ENCODE measurements around the gene STYXL1.
A peak's percentile ranks its signal among the peaks of the same experiment; 100 is the strongest.

The STYXL1 gene

GRCh38 chr7:75958802-75959543 lies 88.8 kb downstream of the STYXL1 start:
- no peaks in the 10 kb centered on the region for H3K27me3 ChIP-seq (replicated peaks; ENCODE audit: control insufficient read depth, insufficient read depth, low read length)
- no peak for DNase-seq (ENCODE audit: low read depth)
- H3K36me3 ChIP-seq (ENCODE audit: control insufficient read depth, insufficient read depth, low read length, severe bottlenecking) = peaks cover 75% of the 10 kb centered on the region
- no peak overlapping the region for H3K9ac ChIP-seq (ENCODE audit: low read length)
- peaks cover 26% of the 10 kb centered on the region for H3K4me1 ChIP-seq (ENCODE audit: control insufficient read depth, insufficient read depth, low read length)
- H3K4me3 ChIP-seq (ENCODE audit: low read length) = no peak overlapping the region
- no peaks in the 10 kb centered on the region for H3K9me3 ChIP-seq (ENCODE audit: control insufficient read depth, low read length)

- Histone ChIP-seq H3K9me3 (ENCODE audit: control insufficient read depth, low read length) (no peaks in the 10 kb centered on the region), H3K36me3 (ENCODE audit: control insufficient read depth, insufficient read depth, low read length, severe bottlenecking) (peaks cover 82% of the 10 kb centered on the region), H3K27me3 (replicated peaks; ENCODE audit: control insufficient read depth, insufficient read depth, low read length) (no peaks in the 10 kb centered on the region), H3K4me1 (ENCODE audit: control insufficient read depth, insufficient read depth, low read length) (peaks cover 10% of the 10 kb centered on the region), H3K4me3 (ENCODE audit: low read length) (no peak overlapping the region), H3K9ac (ENCODE audit: low read length) (no peak overlapping the region)
- DNase-seq (ENCODE audit: low read depth) = no peak
Observed at GRCh38 chr7:75957021-75957736, 90.6 kb downstream of the STYXL1 start.

DNA sequence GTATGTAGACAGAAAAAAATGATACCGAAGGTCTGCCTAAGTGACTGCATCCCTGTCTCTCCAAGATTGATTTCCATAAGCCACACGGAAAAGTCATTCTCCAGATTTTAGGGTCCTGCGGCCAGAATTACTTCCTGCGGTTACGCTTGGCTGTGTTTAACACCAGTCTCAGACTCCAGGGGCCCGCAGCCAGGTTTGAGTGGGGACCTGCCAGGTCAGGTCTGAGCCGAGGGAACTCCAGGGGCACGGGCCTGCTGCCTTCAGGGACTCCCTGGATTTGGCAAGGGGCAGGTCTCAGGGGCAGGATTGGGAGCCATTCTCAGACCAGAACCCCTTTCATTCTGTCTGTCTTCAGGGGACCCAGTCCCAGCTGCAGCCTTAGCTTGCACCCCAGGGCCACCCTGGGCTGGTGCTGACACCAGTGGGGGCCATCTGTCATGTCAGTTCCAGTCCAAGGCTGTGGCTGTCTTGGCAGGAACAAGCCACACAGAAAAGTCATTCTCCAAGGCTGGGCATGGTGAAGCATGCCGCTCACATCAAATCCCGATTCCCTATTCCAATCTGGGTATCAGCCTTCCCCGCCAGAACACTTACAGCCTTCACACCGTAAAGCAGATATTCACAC lies 92.4 kb downstream of the STYXL1 start:
- no peak for DNase-seq (ENCODE audit: low read depth)
- Histone ChIP-seq H3K4me1 (ENCODE audit: control insufficient read depth, insufficient read depth, low read length) (peaks cover 12% of the 10 kb centered on the region), H3K36me3 (ENCODE audit: control insufficient read depth, insufficient read depth, low read length, severe bottlenecking) (peaks cover 70% of the 10 kb centered on the region)

GRCh38 chr7:75953931-75954330 lies 93.9 kb downstream of the STYXL1 start:
- no peaks in the 10 kb centered on the region for H3K27me3 ChIP-seq (replicated peaks; ENCODE audit: control insufficient read depth, insufficient read depth, low read length)
- H3K9ac ChIP-seq (ENCODE audit: low read length) = no peak overlapping the region
- no peak overlapping the region for H3K4me3 ChIP-seq (ENCODE audit: low read length)
- peaks cover 55% of the 10 kb centered on the region for H3K36me3 ChIP-seq (ENCODE audit: control insufficient read depth, insufficient read depth, low read length, severe bottlenecking)
- DNase-seq (ENCODE audit: low read depth) = no peak
- no peaks in the 10 kb centered on the region for H3K9me3 ChIP-seq (ENCODE audit: control insufficient read depth, low read length)
- H3K4me1 ChIP-seq (ENCODE audit: control insufficient read depth, insufficient read depth, low read length) = peaks cover 16% of the 10 kb centered on the region

More for the DNA sequence above, 92.4 kb downstream of the STYXL1 start:
- Histone ChIP-seq H3K9me3 (ENCODE audit: control insufficient read depth, low read length) (no peaks in the 10 kb centered on the region), H3K27me3 (replicated peaks; ENCODE audit: control insufficient read depth, insufficient read depth, low read length) (no peaks in the 10 kb centered on the region), H3K4me3 (ENCODE audit: low read length) (no peak overlapping the region), H3K9ac (ENCODE audit: low read length) (no peak overlapping the region)

GRCh38 chr7:75953431-75953830 lies 94.4 kb downstream of the STYXL1 start:
- Histone ChIP-seq H3K4me1 (ENCODE audit: control insufficient read depth, insufficient read depth, low read length) (peaks cover 16% of the 10 kb centered on the region), H3K9me3 (ENCODE audit: control insufficient read depth, low read length) (no peaks in the 10 kb centered on the region), H3K4me3 (ENCODE audit: low read length) (no peak overlapping the region), H3K27me3 (replicated peaks; ENCODE audit: control insufficient read depth, insufficient read depth, low read length) (no peaks in the 10 kb centered on the region), H3K36me3 (ENCODE audit: control insufficient read depth, insufficient read depth, low read length, severe bottlenecking) (peaks cover 53% of the 10 kb centered on the region), H3K9ac (ENCODE audit: low read length) (no peak overlapping the region)
- no peak for DNase-seq (ENCODE audit: low read depth)

- Histone ChIP-seq H3K4me1 (ENCODE audit: control insufficient read depth, insufficient read depth, low read length) (peaks cover 18% of the 10 kb centered on the region), H3K4me3 (ENCODE audit: low read length) (no peak overlapping the region), H3K36me3 (ENCODE audit: control insufficient read depth, insufficient read depth, low read length, severe bottlenecking) (peaks cover 51% of the 10 kb centered on the region), H3K9ac (ENCODE audit: low read length) (no peak overlapping the region), H3K9me3 (ENCODE audit: control insufficient read depth, low read length) (no peaks in the 10 kb centered on the region), H3K27me3 (replicated peaks; ENCODE audit: control insufficient read depth, insufficient read depth, low read length) (no peaks in the 10 kb centered on the region)
- peak; percentile 80 for DNase-seq (ENCODE audit: low read depth)
Observed at GRCh38 chr7:75951506-75951905, 96.3 kb downstream of the STYXL1 start.

GRCh38 chr7:75950111-75950681 lies 97.6 kb downstream of the STYXL1 start:
- no peak overlapping the region for H3K4me3 ChIP-seq (ENCODE audit: low read length)
- peaks cover 37% of the 10 kb centered on the region for H3K36me3 ChIP-seq (ENCODE audit: control insufficient read depth, insufficient read depth, low read length, severe bottlenecking)
- peaks cover 27% of the 10 kb centered on the region for H3K4me1 ChIP-seq (ENCODE audit: control insufficient read depth, insufficient read depth, low read length)
- H3K27me3 ChIP-seq (replicated peaks; ENCODE audit: control insufficient read depth, insufficient read depth, low read length) = no peaks in the 10 kb centered on the region
- no peak overlapping the region for H3K9ac ChIP-seq (ENCODE audit: low read length)
- H3K9me3 ChIP-seq (ENCODE audit: control insufficient read depth, low read length) = no peaks in the 10 kb centered on the region
- no peak for DNase-seq (ENCODE audit: low read depth)

- Histone ChIP-seq H3K4me3 (ENCODE audit: low read length) (no peak overlapping the region), H3K36me3 (ENCODE audit: control insufficient read depth, insufficient read depth, low read length, severe bottlenecking) (peaks cover 29% of the 10 kb centered on the region), H3K9me3 (ENCODE audit: control insufficient read depth, low read length) (no peaks in the 10 kb centered on the region), H3K27me3 (replicated peaks; ENCODE audit: control insufficient read depth, insufficient read depth, low read length) (no peaks in the 10 kb centered on the region), H3K4me1 (ENCODE audit: control insufficient read depth, insufficient read depth, low read length) (peaks cover 45% of the 10 kb centered on the region), H3K9ac (ENCODE audit: low read length) (no peak overlapping the region)
- no peak for DNase-seq (ENCODE audit: low read depth)
Observed at GRCh38 chr7:75948179-75948578, 99.6 kb downstream of the STYXL1 start.

All from adipocyte (in vitro differentiated cells).